MM.1S (cell line): Measurements from ENCODE around the gene MLLT10.

Experiments used
- DNase-seq: peaks from one replicate; pipeline ENCODE4 v3.0.0-alpha.2; 2015
- H2AFZ ChIP-seq: fragments of 300-600 bp; sonication (generic); 2 replicates; pipeline ENCODE4 v1.6.0; 2016; ENCODE audit warnings: antibody characterized with exemption, low read length
- H3F3A ChIP-seq: fragments of 300-600 bp; sonication (generic); 2 replicates; pipeline ENCODE4 v1.6.1; 2016; ENCODE audit warnings: mild to moderate bottlenecking, antibody characterized with exemption, low read length, moderate library complexity, mixed read lengths; ENCODE audit not compliant: insufficient read depth
- H3K27ac ChIP-seq: fragments of 300-600 bp; sonication (generic); 2 replicates; pipeline ENCODE4 v1.5.1; 2016; ENCODE audit warnings: mild to moderate bottlenecking, low read length
- H3K27me3 ChIP-seq: fragments of 300-600 bp; sonication (generic); replicated peaks from 2 replicates; pipeline ENCODE4 v1.6.0; 2016; ENCODE audit warnings: low read length; ENCODE audit not compliant: insufficient read depth
- H3K36me3 ChIP-seq: fragments of 300-600 bp; sonication (generic); replicated peaks from 2 replicates; pipeline ENCODE4 v1.6.1; 2016; ENCODE audit warnings: mild to moderate bottlenecking, low read length, mixed read lengths; ENCODE audit not compliant: insufficient read depth
- H3K4me1 ChIP-seq: fragments of 300-600 bp; sonication (generic); 2 replicates; pipeline ENCODE4 v1.6.1; 2016; ENCODE audit warnings: low read length, mixed read lengths
- H3K4me2 ChIP-seq: fragments of 300-600 bp; sonication (generic); 2 replicates; pipeline ENCODE4 v1.6.0; 2016; ENCODE audit warnings: low read depth, low read length
- H3K4me3 ChIP-seq: fragments of 300-600 bp; sonication (generic); 2 replicates; pipeline ENCODE4 v1.5.1; 2016; ENCODE audit warnings: low read length, mixed read lengths
- H3K79me2 ChIP-seq: fragments of 300-600 bp; sonication (generic); 2 replicates; pipeline ENCODE4 v1.6.1; 2016; ENCODE audit warnings: mixed run types, low read length, mixed read lengths
- H3K9ac ChIP-seq: fragments of 300-600 bp; sonication (generic); 2 replicates; pipeline ENCODE4 v1.6.1; 2016; ENCODE audit warnings: low read length, mixed read lengths
- H3K9me2 ChIP-seq: fragments of 300-600 bp; sonication (generic); replicated peaks from 2 replicates; pipeline ENCODE4 v1.6.1; 2016; ENCODE audit warnings: mild to moderate bottlenecking, low read length, mixed read lengths; ENCODE audit not compliant: insufficient read depth
- H3K9me3 ChIP-seq: fragments of 300-600 bp; sonication (generic); replicated peaks from 2 replicates; pipeline ENCODE4 v1.6.1; 2016; ENCODE audit warnings: mild to moderate bottlenecking, low read length, mixed read lengths; ENCODE audit not compliant: insufficient read depth
- H4K20me1 ChIP-seq: fragments of 300-600 bp; sonication (generic); 2 replicates; pipeline ENCODE4 v1.6.1; 2016; ENCODE audit warnings: mild to moderate bottlenecking, low read length, moderate library complexity, mixed read lengths; ENCODE audit not compliant: insufficient read depth
- EZH2 ChIP-seq: fragments of 300-600 bp; sonication (generic); optimal IDR thresholded peaks from 2 replicates; pipeline ENCODE3; 2017; ENCODE audit warnings: low read depth, mild to moderate bottlenecking, antibody characterized with exemption, low read length, mixed read lengths
- EZH2phosphoT487 ChIP-seq: fragments of 300-600 bp; sonication (generic); IDR thresholded peaks from 2 replicates; pipeline ENCODE4 v1.6.1; 2018; ENCODE audit warnings: antibody characterized with exemption, low read length
- TF ChIP-seq, protein P1 (sequence below): fragments of 300-600 bp; sonication (generic); IDR thresholded peaks from 2 replicates; pipeline ENCODE4 v1.5.1; 2016; ENCODE audit warnings: antibody characterized with exemption, low read length, mixed read lengths

The MLLT10 gene

DNA sequence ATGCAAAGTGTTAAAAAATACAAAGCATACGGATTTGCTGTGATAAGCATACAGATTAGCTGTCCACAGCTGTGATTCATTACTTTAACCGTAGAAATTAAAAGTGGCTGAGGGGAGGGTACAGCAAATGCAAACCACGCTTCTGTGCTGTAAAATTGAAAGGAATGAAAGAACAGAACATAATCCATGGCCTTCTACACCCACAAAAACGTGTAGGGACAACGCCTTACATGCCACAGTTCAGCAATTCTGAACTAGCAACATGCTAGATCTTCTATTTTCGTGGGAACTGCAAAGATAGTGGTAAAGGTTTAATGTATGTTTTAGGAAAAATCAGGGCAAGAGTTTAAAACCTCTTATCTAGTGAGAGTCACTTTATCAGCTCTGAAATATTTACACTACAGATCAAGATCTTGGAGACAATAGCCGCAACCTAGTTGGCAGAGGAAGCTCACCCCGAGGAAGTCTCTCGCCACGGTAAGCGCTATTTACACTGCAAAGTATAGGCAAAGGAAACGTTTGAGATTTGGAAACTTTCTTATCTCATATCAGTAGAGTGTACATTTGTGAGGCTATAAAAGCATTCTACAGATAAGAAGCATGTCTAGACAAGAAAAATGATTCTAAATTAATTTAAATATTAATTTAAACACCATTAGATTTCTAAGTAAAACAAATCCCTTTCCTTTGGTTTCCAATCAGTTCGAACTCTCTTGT, 193.6 kb downstream of the MLLT10 start:
- Histone ChIP-seq H3K4me3 (no peak overlapping the region), H3K4me1 (peaks cover 13% of the 10 kb centered on the region), H2AFZ (no peak overlapping the region), H3K27ac (no peak overlapping the region), H3K27me3 (no peaks in the 10 kb centered on the region), H3K4me2 (no peak overlapping the region), H3K36me3 (no peaks in the 10 kb centered on the region), H3K9ac (no peak overlapping the region), H3K9me3 (no peaks in the 10 kb centered on the region), H3K9me2 (no peaks in the 10 kb centered on the region), H3F3A (peaks cover 13% of the 10 kb centered on the region), H4K20me1 (no peaks in the 10 kb centered on the region), H3K79me2 (no peaks in the 10 kb centered on the region)
- no peak for TF ChIP-seq EZH2phosphoT487
- TF ChIP-seq, protein P1, sequence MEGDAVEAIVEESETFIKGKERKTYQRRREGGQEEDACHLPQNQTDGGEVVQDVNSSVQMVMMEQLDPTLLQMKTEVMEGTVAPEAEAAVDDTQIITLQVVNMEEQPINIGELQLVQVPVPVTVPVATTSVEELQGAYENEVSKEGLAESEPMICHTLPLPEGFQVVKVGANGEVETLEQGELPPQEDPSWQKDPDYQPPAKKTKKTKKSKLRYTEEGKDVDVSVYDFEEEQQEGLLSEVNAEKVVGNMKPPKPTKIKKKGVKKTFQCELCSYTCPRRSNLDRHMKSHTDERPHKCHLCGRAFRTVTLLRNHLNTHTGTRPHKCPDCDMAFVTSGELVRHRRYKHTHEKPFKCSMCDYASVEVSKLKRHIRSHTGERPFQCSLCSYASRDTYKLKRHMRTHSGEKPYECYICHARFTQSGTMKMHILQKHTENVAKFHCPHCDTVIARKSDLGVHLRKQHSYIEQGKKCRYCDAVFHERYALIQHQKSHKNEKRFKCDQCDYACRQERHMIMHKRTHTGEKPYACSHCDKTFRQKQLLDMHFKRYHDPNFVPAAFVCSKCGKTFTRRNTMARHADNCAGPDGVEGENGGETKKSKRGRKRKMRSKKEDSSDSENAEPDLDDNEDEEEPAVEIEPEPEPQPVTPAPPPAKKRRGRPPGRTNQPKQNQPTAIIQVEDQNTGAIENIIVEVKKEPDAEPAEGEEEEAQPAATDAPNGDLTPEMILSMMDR, result no peak
- TF ChIP-seq EZH2, result no peak
- no peak for DNase-seq

DNA sequence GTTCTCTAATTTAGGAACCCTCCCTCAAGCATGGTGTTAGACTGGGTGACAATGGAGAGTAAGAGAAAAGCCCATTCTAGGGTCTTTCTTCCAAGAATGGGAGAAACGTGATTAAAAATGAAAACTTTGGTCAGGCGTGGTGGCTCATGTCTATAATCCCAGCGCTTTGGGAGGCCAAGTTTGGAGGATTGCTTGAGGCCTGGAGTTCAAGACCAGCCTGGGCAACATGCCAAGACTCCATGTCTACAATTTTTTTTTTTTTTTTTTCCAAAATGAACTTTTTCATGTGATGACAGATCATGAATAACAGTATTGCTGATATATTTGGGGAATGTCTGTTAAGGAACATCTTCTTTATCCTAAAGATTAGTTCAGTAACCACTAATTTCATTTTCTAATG, 194.6 kb downstream of the MLLT10 start:
- Histone ChIP-seq H3K4me2 (no peak overlapping the region), H2AFZ (no peak overlapping the region), H3K4me1 (peaks cover 13% of the 10 kb centered on the region), H3K9me3 (no peaks in the 10 kb centered on the region), H3K4me3 (no peak overlapping the region), H3K27ac (no peak overlapping the region), H3K9me2 (no peaks in the 10 kb centered on the region), H3K27me3 (no peaks in the 10 kb centered on the region), H3F3A (peaks cover 13% of the 10 kb centered on the region), H3K9ac (no peak overlapping the region), H3K36me3 (no peaks in the 10 kb centered on the region), H4K20me1 (no peaks in the 10 kb centered on the region), H3K79me2 (no peaks in the 10 kb centered on the region)
- no peak for DNase-seq
- no peak for TF ChIP-seq EZH2

DNA sequence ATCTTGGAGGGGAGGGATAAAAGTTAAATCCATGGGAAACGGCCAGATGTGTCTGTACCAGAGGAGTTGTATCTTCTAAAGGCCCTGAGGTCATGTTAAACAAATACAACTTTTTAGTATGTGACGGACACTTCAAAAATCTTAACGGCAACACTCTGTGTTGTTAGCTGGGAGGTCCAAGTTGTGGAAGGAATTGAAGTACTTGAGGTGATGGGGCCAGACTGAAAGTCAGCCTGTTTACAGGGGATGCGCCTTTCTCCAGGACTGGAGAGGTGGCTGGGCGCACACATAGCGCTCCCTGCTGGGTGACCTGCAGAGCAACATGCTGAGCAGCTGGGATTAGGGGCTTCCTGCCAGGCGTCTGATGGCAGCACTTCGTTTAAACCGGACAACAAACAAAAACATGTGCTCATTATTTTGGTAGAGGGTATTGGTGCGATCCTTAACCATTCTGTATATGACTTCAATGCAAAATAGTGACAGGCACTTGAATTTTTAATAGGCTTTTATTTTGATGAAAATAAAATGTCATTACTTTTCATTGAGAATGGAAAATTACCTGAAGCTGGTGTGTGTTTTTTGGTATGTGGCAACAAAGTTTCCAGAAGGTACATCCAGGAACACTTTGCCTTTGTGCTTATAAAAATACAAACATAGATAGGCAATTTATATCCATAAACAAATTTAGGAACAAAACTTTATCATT, 198.2 kb downstream of the MLLT10 start:
- Histone ChIP-seq H3K79me2 (no peaks in the 10 kb centered on the region), H3K4me2 (no peak overlapping the region), H3K36me3 (no peaks in the 10 kb centered on the region), H3K27ac (no peak overlapping the region), H3K4me1 (0 out of 2 replicates have a peak, but pooled peaks cover 3% of the 10 kb centered on the region), H3K9me3 (no peaks in the 10 kb centered on the region), H2AFZ (no peak overlapping the region), H3F3A (no peaks in the 10 kb centered on the region), H3K4me3 (no peak overlapping the region), H4K20me1 (no peaks in the 10 kb centered on the region), H3K9me2 (no peaks in the 10 kb centered on the region), H3K27me3 (no peaks in the 10 kb centered on the region), H3K9ac (no peak overlapping the region)
- TF ChIP-seq EZH2 (no peak), EZH2phosphoT487 (no peak)
- TF ChIP-seq, protein P1, result peak; percentile 77
- DNase-seq, result peak; percentile 45

DNA sequence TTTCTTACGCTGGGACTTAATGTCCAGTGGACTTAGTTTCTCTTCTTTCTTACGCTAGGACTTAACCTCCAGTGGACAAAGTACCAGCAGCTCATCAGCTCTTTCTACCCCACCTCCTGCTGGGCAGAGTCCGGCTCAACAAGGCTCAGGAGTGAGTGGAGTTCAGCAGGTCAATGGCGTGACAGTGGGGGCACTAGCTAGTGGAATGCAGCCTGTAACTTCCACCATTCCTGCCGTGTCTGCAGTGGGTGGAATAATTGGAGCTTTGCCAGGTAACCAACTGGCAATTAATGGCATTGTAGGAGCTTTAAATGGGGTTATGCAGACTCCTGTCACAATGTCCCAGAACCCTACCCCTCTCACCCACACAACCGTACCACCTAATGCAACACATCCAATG, 199.7 kb downstream of the MLLT10 start:
- 0 out of 2 replicates have a peak, but pooled peaks cover 4% of the 10 kb centered on the region for H3K4me1 ChIP-seq

More for the DNA sequence above, 199.7 kb downstream of the MLLT10 start:
- H3K79me2 ChIP-seq, result no peaks in the 10 kb centered on the region
- no peaks in the 10 kb centered on the region for H3K9me3 ChIP-seq
- H3K4me2 ChIP-seq, result no peak overlapping the region
- H3K36me3 ChIP-seq, result no peaks in the 10 kb centered on the region
- TF ChIP-seq, protein P1, result no peak
- TF ChIP-seq EZH2 (no peak), EZH2phosphoT487 (no peak)
- no peaks in the 10 kb centered on the region for H4K20me1 ChIP-seq
- H3K4me3 ChIP-seq, result no peak overlapping the region
- DNase-seq, result no peak
- no peak overlapping the region for H3K27ac ChIP-seq
- H3K9ac ChIP-seq, result no peak overlapping the region
- H2AFZ ChIP-seq, result no peak overlapping the region
- no peaks in the 10 kb centered on the region for H3K27me3 ChIP-seq
- no peaks in the 10 kb centered on the region for H3F3A ChIP-seq
- no peaks in the 10 kb centered on the region for H3K9me2 ChIP-seq
